Skeletal muscle satellite cell (primary cell): ENCODE results near the gene SYCN.

Experiments used
- H3K27me3 ChIP-seq: 2 replicates; pipeline ENCODE4 v1.7.0; 2013; ENCODE audit warnings: low read length; ENCODE audit not compliant: control insufficient read depth, insufficient read depth
- H3K36me3 ChIP-seq: 2 replicates; pipeline ENCODE4 v1.7.0; 2013; ENCODE audit warnings: mild to moderate bottlenecking, control low read depth, low read length; ENCODE audit not compliant: insufficient read depth
- H3K4me1 ChIP-seq: 2 replicates; pipeline ENCODE4 v1.7.0; 2013; ENCODE audit warnings: low read length; ENCODE audit not compliant: control insufficient read depth, insufficient read depth
- H3K4me2 ChIP-seq: 2 replicates; pipeline ENCODE4 v1.7.0; 2013; ENCODE audit warnings: mild to moderate bottlenecking, low read length
- H3K4me3 ChIP-seq: 2 replicates; pipeline ENCODE4 v1.7.0; 2013; ENCODE audit warnings: low read length
- H3K9ac ChIP-seq: 2 replicates; pipeline ENCODE4 v1.7.0; 2013; ENCODE audit warnings: mild to moderate bottlenecking, low read depth, low read length, moderate library complexity
- H3K9me3 ChIP-seq: replicated peaks from 2 replicates; pipeline ENCODE4 v1.7.0; 2013; ENCODE audit warnings: mild to moderate bottlenecking, control low read depth, low read length

The SYCN gene

DNA sequence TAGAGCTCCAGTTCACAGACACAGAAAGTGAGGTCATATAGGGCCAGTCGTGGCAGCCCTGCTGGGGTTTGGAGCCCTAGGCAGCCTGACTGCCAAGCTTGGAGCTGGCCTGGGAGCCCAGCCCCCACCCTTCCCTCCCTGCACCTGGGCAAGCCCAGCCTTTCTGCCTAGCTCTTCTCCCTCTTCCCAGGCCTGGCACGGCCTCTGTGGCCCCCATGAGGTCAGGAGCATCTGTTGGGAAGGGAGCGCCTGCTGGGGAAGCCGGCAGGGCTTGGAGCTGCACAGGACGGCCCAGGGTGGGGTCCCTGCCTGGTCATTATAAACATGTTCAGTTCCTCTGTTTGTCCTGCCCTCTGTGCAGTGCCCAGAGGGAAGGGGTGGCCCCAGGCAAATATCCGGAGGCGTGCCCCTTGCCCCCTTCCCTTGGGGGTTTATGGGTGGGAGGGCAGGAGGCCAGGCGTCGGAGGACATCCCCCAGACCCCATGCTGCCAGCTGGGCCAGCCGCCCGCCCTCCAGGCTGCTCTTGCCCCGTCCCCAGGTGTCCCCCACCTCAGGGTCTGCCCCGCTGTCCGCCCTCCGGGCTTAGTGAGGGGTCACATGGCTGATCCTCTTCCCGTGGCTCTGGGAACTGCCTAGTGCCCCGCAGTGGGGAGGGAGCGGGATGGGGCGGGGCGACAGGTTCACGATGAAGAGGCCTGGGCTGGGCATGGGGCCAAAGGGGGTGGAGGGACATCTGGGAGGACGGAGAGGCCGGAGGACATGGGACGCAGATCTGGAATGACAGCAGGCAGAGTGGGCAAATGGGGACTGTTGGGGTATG is 37.3 kb downstream of the SYCN start:
- H3K4me3 ChIP-seq, result no peak overlapping the region
- no peak overlapping the region for H3K9ac ChIP-seq

GRCh38 chr19:39165857-39166256 is 38.2 kb downstream of the SYCN start:
- H3K4me1 ChIP-seq, result peaks cover 6% of the 10 kb centered on the region
- H3K9me3 ChIP-seq, result no peaks in the 10 kb centered on the region
- no peaks in the 10 kb centered on the region for H3K27me3 ChIP-seq
- H3K4me2 ChIP-seq, result no peak overlapping the region
- no peak overlapping the region for H3K4me3 ChIP-seq
- H3K9ac ChIP-seq, result no peak overlapping the region
- H3K36me3 ChIP-seq, result no peaks in the 10 kb centered on the region

More for the DNA sequence above, 37.3 kb downstream of the SYCN start:
- H3K4me2 ChIP-seq, result no peak overlapping the region
- no peaks in the 10 kb centered on the region for H3K36me3 ChIP-seq
- no peaks in the 10 kb centered on the region for H3K4me1 ChIP-seq
- no peaks in the 10 kb centered on the region for H3K27me3 ChIP-seq
- no peaks in the 10 kb centered on the region for H3K9me3 ChIP-seq

GRCh38 chr19:39164289-39164688 is 39.8 kb downstream of the SYCN start:
- no peaks in the 10 kb centered on the region for H3K36me3 ChIP-seq
- H3K4me3 ChIP-seq, result no peak overlapping the region
- peaks cover 16% of the 10 kb centered on the region for H3K4me1 ChIP-seq

DNA sequence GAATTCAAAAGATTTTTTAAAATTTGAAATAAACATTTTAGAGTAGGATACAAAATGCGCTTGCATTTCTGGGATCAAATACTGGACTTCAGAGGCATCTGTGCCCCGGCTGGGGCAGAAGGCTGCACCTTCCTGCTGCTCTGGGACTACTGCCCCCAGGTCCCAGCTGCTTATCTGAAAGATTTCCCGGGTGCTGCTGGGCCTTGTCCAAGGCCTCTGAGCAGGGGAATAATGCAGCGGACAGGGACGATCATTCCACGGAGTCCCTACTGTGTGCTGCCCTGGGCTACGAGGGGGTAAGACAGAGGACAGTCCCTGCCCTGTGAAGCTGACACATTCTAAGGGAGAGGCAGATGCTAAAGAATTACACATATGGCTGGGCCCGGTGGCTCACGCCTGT is 40.4 kb downstream of the SYCN start:
- Histone ChIP-seq H3K9ac (no peak overlapping the region), H3K4me1 (peaks cover 16% of the 10 kb centered on the region), H3K4me2 (no peak overlapping the region), H3K27me3 (no peaks in the 10 kb centered on the region), H3K4me3 (no peak overlapping the region), H3K9me3 (no peaks in the 10 kb centered on the region), H3K36me3 (no peaks in the 10 kb centered on the region)

More at GRCh38 chr19:39164289-39164688, 39.8 kb downstream of the SYCN start:
- Histone ChIP-seq H3K27me3 (no peaks in the 10 kb centered on the region), H3K9me3 (no peaks in the 10 kb centered on the region), H3K9ac (no peak overlapping the region), H3K4me2 (no peak overlapping the region)

DNA sequence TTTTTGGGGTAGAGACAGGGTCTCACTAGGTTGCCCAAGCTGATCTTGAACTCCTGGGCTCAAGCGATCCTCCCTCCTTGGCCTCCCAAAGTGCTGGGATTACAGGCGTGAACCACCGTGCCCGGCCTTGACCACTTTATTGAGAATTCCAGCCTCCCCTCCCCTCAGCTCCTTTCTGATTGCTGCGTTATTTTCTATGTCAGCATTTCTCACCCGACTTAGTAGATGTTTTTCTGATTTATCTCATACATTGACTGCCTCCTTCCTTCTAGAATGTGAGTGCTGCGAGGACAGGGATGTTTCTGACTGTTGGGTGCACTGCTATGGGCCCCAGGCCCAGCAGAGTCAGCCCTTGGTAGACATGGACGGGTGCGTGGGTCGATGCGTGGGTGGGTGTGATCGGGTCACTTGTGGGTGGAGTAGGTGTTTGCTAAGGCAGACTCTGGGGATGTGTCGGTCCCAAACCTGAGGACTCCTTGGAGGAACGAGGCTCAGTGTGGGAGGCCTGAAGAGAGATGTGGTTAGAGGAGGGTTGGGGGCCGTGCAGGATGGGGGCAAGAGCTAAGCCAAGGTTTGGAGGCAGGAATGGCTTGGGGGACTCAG is 41.5 kb downstream of the SYCN start:
- Histone ChIP-seq H3K4me1 (peaks cover 16% of the 10 kb centered on the region), H3K27me3 (no peaks in the 10 kb centered on the region), H3K36me3 (no peaks in the 10 kb centered on the region), H3K4me3 (no peak overlapping the region), H3K4me2 (no peak overlapping the region), H3K9me3 (no peaks in the 10 kb centered on the region), H3K9ac (no peak overlapping the region)

GRCh38 chr19:39160889-39161672 is 43.0 kb downstream of the SYCN start:
- Histone ChIP-seq H3K9ac (no peak overlapping the region), H3K27me3 (no peaks in the 10 kb centered on the region), H3K4me1 (peaks cover 26% of the 10 kb centered on the region), H3K4me3 (no peak overlapping the region), H3K9me3 (no peaks in the 10 kb centered on the region), H3K4me2 (no peak overlapping the region), H3K36me3 (no peaks in the 10 kb centered on the region)

- H3K4me1 ChIP-seq, result peaks cover 28% of the 10 kb centered on the region
- no peaks in the 10 kb centered on the region for H3K9me3 ChIP-seq
- no peak overlapping the region for H3K9ac ChIP-seq
- no peak overlapping the region for H3K4me3 ChIP-seq
- no peak overlapping the region for H3K4me2 ChIP-seq
- no peaks in the 10 kb centered on the region for H3K27me3 ChIP-seq
- H3K36me3 ChIP-seq, result no peaks in the 10 kb centered on the region
Observed at GRCh38 chr19:39160523-39160861, 43.6 kb downstream of the SYCN start.

GRCh38 chr19:39158646-39159260 is 45.3 kb downstream of the SYCN start:
- peaks cover 28% of the 10 kb centered on the region for H3K4me1 ChIP-seq
- no peaks in the 10 kb centered on the region for H3K9me3 ChIP-seq
- no peak overlapping the region for H3K9ac ChIP-seq
- H3K36me3 ChIP-seq, result no peaks in the 10 kb centered on the region
- no peaks in the 10 kb centered on the region for H3K27me3 ChIP-seq
- no peak overlapping the region for H3K4me2 ChIP-seq
- H3K4me3 ChIP-seq, result no peak overlapping the region

GRCh38 chr19:39157997-39158389 is 46.1 kb downstream of the SYCN start:
- no peak overlapping the region for H3K4me3 ChIP-seq
- no peak overlapping the region for H3K4me2 ChIP-seq
- H3K36me3 ChIP-seq, result no peaks in the 10 kb centered on the region
- peaks cover 28% of the 10 kb centered on the region for H3K4me1 ChIP-seq
- H3K27me3 ChIP-seq, result no peaks in the 10 kb centered on the region
- no peaks in the 10 kb centered on the region for H3K9me3 ChIP-seq
- no peak overlapping the region for H3K9ac ChIP-seq

GRCh38 chr19:39157275-39157996 is 46.6 kb downstream of the SYCN start:
- Histone ChIP-seq H3K4me2 (no peak overlapping the region), H3K4me1 (peaks cover 28% of the 10 kb centered on the region), H3K9me3 (no peaks in the 10 kb centered on the region), H3K27me3 (no peaks in the 10 kb centered on the region), H3K4me3 (no peak overlapping the region), H3K9ac (no peak overlapping the region), H3K36me3 (no peaks in the 10 kb centered on the region)
